Omental fat pad (tissue), 4 donors: ENCODE measurements around the gene STARD4. TPM values are rescaled to one million over a fixed set of nuclear protein-coding genes. Genes with fewer than 3 reads are reported as not detected.
A peak's percentile ranks its signal among the peaks of the same experiment; 100 is the strongest.

Experiments used
- ATAC-seq: fragments of 150-250 bp; one replicate; pipeline ENCODE4 v1.9.1; 2016; ENCODE audit warnings: mild to moderate bottlenecking, moderate library complexity; ENCODE audit not compliant: low FRiP score
- DNase-seq: peaks from one replicate; pipeline ENCODE4 v3.0.0-alpha.2; 2019; ENCODE audit warnings: low spot score
- CTCF ChIP-seq, 3 donors: fragments of 450-650 bp; IDR thresholded peaks; one replicate each; pipeline ENCODE4 v1.5.1; 2016 to 2017; ENCODE audit warnings: antibody characterized with exemption in 3 of 3, mild to moderate bottlenecking in 3 of 3, moderate library complexity in 2 of 3
- total RNA-seq, 4 donors: library from RNA; depleted of rRNA; stranded (reverse); fragments of >200 nt; gene quantifications; one replicate each; pipeline ENCODE4 v1.1.0, GENCODE V29; 2016

The STARD4 gene
- 10 to 100 TPM in 3 of 4 donors, 1 to 10 TPM in 1; 7.3 to 27.3 (median 13.5) TPM for total RNA-seq

- ATAC-seq (peak; percentile 99), DNase-seq (peak; percentile 73)
- TF ChIP-seq CTCF (IDR thresholded peaks at IDR 0.05) = no peak
Measured at GRCh38 chr5:111512375-111513130, at the start of gene STARD4. Gene STARD4 (minus strand): TSS chr5:111512535. CDS start chr5:111507433, 5,102 bp downstream.

GRCh38 chr5:111559680-111560079 is 47.3 kb upstream of the STARD4 start:
- DNase-seq (no peak), ATAC-seq (no peak)
- no peak for TF ChIP-seq CTCF (IDR thresholded peaks at IDR 0.05)

GRCh38 chr5:111557686-111558085 is 45.4 kb upstream of the STARD4 start:
- ATAC-seq (no peak), DNase-seq (no peak)
- no peak for TF ChIP-seq CTCF (IDR thresholded peaks at IDR 0.05)

GRCh38 chr5:111557111-111557510 is 44.8 kb upstream of the STARD4 start:
- no peak for TF ChIP-seq CTCF (IDR thresholded peaks at IDR 0.05)
- ATAC-seq = no peak
- DNase-seq = no peak

- no peak for TF ChIP-seq CTCF (IDR thresholded peaks at IDR 0.05)
- DNase-seq (no peak), ATAC-seq (no peak)
Measured at GRCh38 chr5:111556501-111556900, 44.2 kb upstream of the STARD4 start.

- no peak for TF ChIP-seq CTCF (IDR thresholded peaks at IDR 0.05)
- no peak for ATAC-seq
- DNase-seq = no peak
Measured at GRCh38 chr5:111555760-111556159, 43.4 kb upstream of the STARD4 start.

- TF ChIP-seq CTCF (IDR thresholded peaks at IDR 0.05) = no peak
Measured at GRCh38 chr5:111553868-111554267, 41.5 kb upstream of the STARD4 start.

More at GRCh38 chr5:111553868-111554267, 41.5 kb upstream of the STARD4 start:
- no peak for DNase-seq
- ATAC-seq = no peak
